GM21786 (cell line): ENCODE results near the gene SMIM1.

Experiments
- ATAC-seq: cut with Tn5 transposase; IDR thresholded peaks from one replicate; pipeline ENCODE4 v1.9.1; 2021; ENCODE audit not compliant: unreplicated experiment

Gene SMIM1

DNA sequence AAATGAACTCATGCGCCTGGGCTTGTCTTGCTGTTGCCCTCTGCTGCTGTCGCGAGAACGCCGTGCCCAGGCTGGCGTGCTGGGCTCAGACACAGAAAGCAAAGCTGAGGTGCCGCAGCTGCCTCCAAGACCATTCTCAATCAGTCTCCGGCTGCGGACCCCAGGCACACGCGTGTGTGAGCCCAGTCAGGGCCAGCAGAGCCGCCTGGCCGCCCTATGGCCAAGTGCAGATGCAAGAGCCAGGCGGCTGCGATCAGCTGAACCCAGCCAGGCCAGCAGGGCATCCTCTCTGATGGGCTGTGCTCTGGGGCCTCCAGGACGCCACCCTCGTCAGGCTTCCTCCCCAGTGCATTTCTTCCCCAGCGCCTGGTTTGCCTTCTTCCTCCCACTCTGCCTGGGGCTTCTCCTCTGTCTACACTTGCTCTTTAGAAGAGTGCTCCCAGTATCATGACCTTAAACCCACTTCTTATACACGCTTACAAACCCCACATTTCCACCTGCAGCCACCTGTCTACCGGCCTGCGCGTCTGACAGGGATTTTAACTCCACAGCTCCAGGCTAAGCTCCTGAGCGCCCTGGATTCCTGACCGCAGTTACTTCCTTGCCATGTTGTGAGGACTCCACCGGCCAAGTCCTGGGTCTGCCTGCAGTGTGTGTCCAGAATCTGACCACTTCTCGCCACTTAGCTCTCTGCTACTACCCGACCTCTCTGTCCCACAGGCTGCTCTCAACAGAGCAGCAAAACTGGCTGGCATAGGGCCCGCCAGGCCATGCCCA, 45.5 kb downstream of the SMIM1 start:
- ATAC-seq: no peak

GRCh38 chr1:3819771-3820200, 47.2 kb downstream of the SMIM1 start:
- ATAC-seq: no peak

DNA sequence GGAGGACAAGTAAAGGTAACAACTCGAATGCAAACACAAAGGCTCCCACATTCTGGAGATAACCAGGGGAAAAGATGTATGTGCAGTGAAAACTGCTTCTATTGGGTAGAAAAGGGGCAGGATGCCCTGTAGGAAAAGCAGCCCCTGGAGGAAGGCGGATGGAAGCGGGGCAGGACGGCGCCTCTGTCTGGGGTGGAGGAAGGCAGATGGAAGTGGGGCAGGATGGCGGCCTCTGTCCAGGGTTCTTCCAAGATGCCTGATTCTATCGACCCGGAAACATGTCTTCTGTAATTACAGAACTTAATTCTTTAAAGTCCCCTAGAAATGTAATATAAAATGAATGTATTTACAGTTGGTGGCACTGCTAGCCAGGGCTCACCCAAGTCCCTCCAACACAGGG, 47.8 kb downstream of the SMIM1 start:
- ATAC-seq: no peak

GRCh38 chr1:3821004-3821403, 48.5 kb downstream of the SMIM1 start:
- ATAC-seq: no peak

DNA sequence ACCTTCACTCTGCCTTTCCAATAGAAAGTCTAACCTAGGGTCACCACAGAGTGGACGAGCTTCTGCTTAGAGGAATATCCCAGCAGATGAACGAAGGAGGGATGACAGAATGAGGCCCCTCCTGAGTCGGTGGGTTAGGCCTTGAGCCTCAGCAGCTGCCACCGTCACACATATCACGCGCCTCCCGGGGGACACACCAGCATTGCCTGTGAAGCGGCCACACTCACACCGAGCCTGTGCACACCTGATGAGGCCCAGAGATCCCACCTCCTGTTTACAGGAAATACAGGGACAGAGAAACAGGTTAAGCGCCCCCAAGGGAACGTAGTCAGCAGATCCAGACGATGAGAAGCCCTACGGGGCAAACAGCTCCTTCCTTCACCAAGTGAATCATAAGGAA, 48.9 kb downstream of the SMIM1 start:
- no peak for ATAC-seq

GRCh38 chr1:3821908-3822307, 49.4 kb downstream of the SMIM1 start:
- no peak for ATAC-seq

DNA sequence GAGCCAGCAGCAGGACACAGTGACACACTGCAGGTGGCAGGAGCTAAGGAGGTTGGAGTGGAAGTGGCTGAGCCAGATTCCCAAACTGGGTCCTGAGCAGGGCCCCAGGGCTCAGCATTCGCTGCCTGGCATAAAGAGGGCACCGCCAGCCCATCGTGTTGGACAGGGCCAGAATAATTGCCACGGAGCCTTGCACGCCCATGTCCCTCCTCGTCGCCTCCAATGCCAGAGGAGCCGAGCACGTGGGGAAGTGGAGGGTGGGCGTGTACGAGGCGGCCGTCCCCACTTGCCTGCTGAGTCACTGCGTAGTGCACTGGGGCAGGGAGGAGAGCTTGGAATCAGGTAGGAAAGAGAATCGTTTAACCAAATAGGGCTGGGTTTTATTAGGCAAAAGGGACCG, 49.9 kb downstream of the SMIM1 start:
- ATAC-seq: no peak

- ATAC-seq: no peak
Measured at GRCh38 chr1:3824650-3825049, 52.1 kb downstream of the SMIM1 start.

GRCh38 chr1:3825356-3825755, 52.8 kb downstream of the SMIM1 start:
- ATAC-seq: no peak
